HepG2 (cell line): ENCODE results near the gene SMIM36. TPM values are rescaled to one million over a fixed set of nuclear protein-coding genes. Genes with fewer than 3 reads are reported as not detected.

ENCODE experiments used
- EHMT2 ChIP-seq: fragments of 200-600 bp; sonication (generic); IDR thresholded peaks from 2 replicates; pipeline ENCODE4 v1.7.0; 2017; ENCODE audit warnings: antibody characterized with exemption, low read depth, low read length, borderline replicate concordance
- ISL2 ChIP-seq: sonication (generic); formaldehyde crosslinking; IDR thresholded peaks from 2 replicates; pipeline ENCODE4 v1.5.0; 2020; ENCODE audit warnings: missing genetic modification reagents
- KDM5B ChIP-seq: sonication (generic); formaldehyde crosslinking; IDR thresholded peaks from 2 replicates; pipeline ENCODE4 v1.4.0; 2020; ENCODE audit warnings: missing genetic modification reagents, mild to moderate bottlenecking, borderline replicate concordance
- KLF13 ChIP-seq: sonication (generic); formaldehyde crosslinking; IDR thresholded peaks from 2 replicates; pipeline ENCODE4 v1.4.0; 2020; ENCODE audit warnings: mild to moderate bottlenecking, missing genetic modification reagents
- KMT2A ChIP-seq: sonication (generic); formaldehyde crosslinking; IDR thresholded peaks from 2 replicates; pipeline ENCODE4 v1.4.0; 2020; ENCODE audit warnings: missing genetic modification reagents
- LCORL ChIP-seq, 2 experiments: fragments of 450-650 bp in 1 of 2; sonication (generic) in 1 of 2; formaldehyde crosslinking in 1 of 2; IDR thresholded peaks; 2 replicates each; pipeline versions ENCODE4 v1.5.0 to v1.6.1; 2017 to 2020; ENCODE audit warnings: antibody characterized with exemption in 1 of 2, missing genetic modification reagents in 1 of 2
- POLR2AphosphoS2 ChIP-seq: IDR thresholded peaks from 2 replicates; pipeline ENCODE4 v1.6.1; 2011; ENCODE audit warnings: low read depth, low read length, improper control_type of control experiment
- TOE1 ChIP-seq: sonication (generic); formaldehyde crosslinking; IDR thresholded peaks from 2 replicates; pipeline ENCODE4 v1.4.0; 2020; ENCODE audit warnings: mild to moderate bottlenecking, missing genetic modification reagents
- ZFP36 ChIP-seq: fragments of 150-350 bp; IDR thresholded peaks from 2 replicates; pipeline ENCODE4 v1.6.1; 2018; ENCODE audit warnings: borderline replicate concordance, low read length, low read depth; ENCODE audit not compliant: partially characterized antibody
- ZNF44 ChIP-seq: sonication (generic); formaldehyde crosslinking; IDR thresholded peaks from 2 replicates; pipeline ENCODE4 v1.5.1; 2020; ENCODE audit warnings: mild to moderate bottlenecking, missing genetic modification reagents
- ZNF549 ChIP-seq: sonication (generic); formaldehyde crosslinking; IDR thresholded peaks from 2 replicates; pipeline ENCODE4 v1.5.0; 2020; ENCODE audit warnings: missing genetic modification reagents
- ZNF557 ChIP-seq: sonication (generic); formaldehyde crosslinking; IDR thresholded peaks from 2 replicates; pipeline ENCODE4 v1.4.0; 2020; ENCODE audit warnings: missing genetic modification reagents
- ZNF782 ChIP-seq: sonication (generic); formaldehyde crosslinking; IDR thresholded peaks from 2 replicates; pipeline ENCODE4 v1.4.0; 2020; ENCODE audit warnings: missing genetic modification reagents, mild to moderate bottlenecking, borderline replicate concordance
- ZNF83 ChIP-seq: sonication (generic); formaldehyde crosslinking; IDR thresholded peaks from 2 replicates; pipeline ENCODE4 v1.4.0; 2020; ENCODE audit warnings: missing genetic modification reagents, mild to moderate bottlenecking, borderline replicate concordance
- polyA plus RNA-seq, 8 experiments: library from polyadenylated mRNA; depleted of rRNA in 3 of 8; stranded (reverse) in 7 of 8; unstranded in 1 of 8; fragments of >200 nt; fragmentation: Illumina TruSeq in 4 of 8; extraction: Trizol in 4 of 8; gene quantifications; 2 replicates each; pipeline versions ENCODE4 v1.2.1 to v1.2.3, GENCODE V29; 2011 to 2016; ENCODE audit warnings: low read depth in 4 of 8, missing spikeins in 1 of 8, mixed read lengths in 1 of 8; ENCODE audit not compliant: insufficient read depth in 1 of 8
- total RNA-seq, 5 experiments: library from RNA; depleted of rRNA; stranded (reverse); fragments of >200 nt; fragmentation: Illumina TruSeq; extraction: Trizol; gene quantifications; 2 replicates each; pipeline ENCODE4 v1.2.3, GENCODE V29; 2016; ENCODE audit warnings: low read depth in 1 of 5
- TF ChIP-seq, protein P1 (sequence below): sonication (generic); formaldehyde crosslinking; IDR thresholded peaks from 2 replicates; pipeline ENCODE4 v1.4.0; 2020; ENCODE audit warnings: missing genetic modification reagents
- TF ChIP-seq, protein P2 (sequence below): sonication (generic); formaldehyde crosslinking; IDR thresholded peaks from 2 replicates; pipeline ENCODE4 v1.4.0; 2020; ENCODE audit warnings: missing genetic modification reagents
- TF ChIP-seq, protein P3 (sequence below): sonication (generic); formaldehyde crosslinking; IDR thresholded peaks from 2 replicates; pipeline ENCODE4 v1.8.1; 2023; ENCODE audit warnings: mild to moderate bottlenecking, missing genetic modification reagents
- TF ChIP-seq, protein P4 (sequence below): IDR thresholded peaks from 2 replicates; pipeline ENCODE4 v1.6.1; 2018; ENCODE audit warnings: missing genetic modification reagents
- TF ChIP-seq, protein P5 (sequence below): sonication (generic); formaldehyde crosslinking; IDR thresholded peaks from 2 replicates; pipeline ENCODE4 v1.9.0; 2021; ENCODE audit warnings: missing genetic modification reagents, mild to moderate bottlenecking, borderline replicate concordance

The SMIM36 gene
- total and polyA plus RNA-seq, 2 of the 13 experiments (the other 11 are each of a cell fraction or from before 2014, with no cell fraction given), result not detected

DNA sequence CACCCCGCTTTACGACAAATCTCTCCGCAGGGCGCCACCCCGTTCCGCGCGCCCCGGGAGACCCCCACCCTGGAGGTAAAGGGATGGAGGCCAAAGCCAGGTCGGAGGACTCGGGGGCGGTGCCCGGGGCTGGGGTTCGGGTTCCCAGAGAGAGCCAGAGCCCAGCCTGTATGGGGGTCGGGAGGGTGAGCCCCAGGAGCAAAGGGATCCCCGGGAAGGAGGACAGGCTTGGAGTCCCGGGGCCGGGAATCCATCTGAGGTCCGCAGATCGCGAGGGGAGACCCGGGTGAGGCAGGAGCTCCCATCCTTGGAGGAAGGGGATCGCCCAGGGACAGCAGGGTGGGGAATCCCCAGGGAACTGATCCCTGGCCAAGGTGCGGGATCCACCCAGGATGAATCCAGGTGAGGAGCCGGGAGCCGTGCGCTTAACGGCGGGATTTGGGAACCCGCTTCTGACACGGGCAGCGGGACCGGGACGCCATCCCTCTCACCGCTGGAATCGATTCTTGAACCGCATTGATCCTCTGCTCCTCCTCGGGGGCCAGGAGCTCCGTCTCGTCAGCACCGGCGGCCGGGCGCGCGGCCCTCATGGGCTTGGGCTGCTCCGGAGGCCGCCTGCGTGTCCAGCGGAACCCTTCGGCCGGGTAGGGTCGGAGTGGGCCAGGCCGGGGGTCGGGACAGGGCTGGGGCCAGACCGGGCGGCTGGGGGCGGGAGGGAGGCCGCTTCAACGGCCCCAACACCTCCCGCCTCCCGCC lies 89.9 kb downstream of the SMIM36 start, which contains the start of gene MMD (continued):
- TF ChIP-seq ZNF44 (no peak), ZNF782 (CRISPR knock-in tag) (0 out of 2 replicates have a peak, but pooled peaks have one; percentile 15), ISL2 (CRISPR knock-in tag) (0 out of 2 replicates have a peak, but pooled peaks have one; percentile 9), ZNF557 (CRISPR knock-in tag) (no peak), KDM5B (CRISPR knock-in tag) (peak; percentile 85), ZNF549 (CRISPR knock-in tag) (no peak), KMT2A (CRISPR knock-in tag) (no peak), EHMT2 (no peak), ZNF83 (CRISPR knock-in tag) (peak; percentile 34), TOE1 (CRISPR knock-in tag) (no peak), LCORL (IDR thresholded peaks at IDR 0.05) (no peak), LCORL (CRISPR knock-in tag; IDR thresholded peaks at IDR 0.05) (peak; percentile 70), KLF13 (CRISPR knock-in tag) (no peak), ZFP36 (no peak), POLR2AphosphoS2 (no peak)
- TF ChIP-seq, protein P1, sequence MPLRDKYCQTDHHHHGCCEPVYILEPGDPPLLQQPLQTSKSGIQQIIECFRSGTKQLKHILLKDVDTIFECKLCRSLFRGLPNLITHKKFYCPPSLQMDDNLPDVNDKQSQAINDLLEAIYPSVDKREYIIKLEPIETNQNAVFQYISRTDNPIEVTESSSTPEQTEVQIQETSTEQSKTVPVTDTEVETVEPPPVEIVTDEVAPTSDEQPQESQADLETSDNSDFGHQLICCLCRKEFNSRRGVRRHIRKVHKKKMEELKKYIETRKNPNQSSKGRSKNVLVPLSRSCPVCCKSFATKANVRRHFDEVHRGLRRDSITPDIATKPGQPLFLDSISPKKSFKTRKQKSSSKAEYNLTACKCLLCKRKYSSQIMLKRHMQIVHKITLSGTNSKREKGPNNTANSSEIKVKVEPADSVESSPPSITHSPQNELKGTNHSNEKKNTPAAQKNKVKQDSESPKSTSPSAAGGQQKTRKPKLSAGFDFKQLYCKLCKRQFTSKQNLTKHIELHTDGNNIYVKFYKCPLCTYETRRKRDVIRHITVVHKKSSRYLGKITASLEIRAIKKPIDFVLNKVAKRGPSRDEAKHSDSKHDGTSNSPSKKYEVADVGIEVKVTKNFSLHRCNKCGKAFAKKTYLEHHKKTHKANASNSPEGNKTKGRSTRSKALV (CRISPR knock-in tag), result no peak
- TF ChIP-seq, protein P2, sequence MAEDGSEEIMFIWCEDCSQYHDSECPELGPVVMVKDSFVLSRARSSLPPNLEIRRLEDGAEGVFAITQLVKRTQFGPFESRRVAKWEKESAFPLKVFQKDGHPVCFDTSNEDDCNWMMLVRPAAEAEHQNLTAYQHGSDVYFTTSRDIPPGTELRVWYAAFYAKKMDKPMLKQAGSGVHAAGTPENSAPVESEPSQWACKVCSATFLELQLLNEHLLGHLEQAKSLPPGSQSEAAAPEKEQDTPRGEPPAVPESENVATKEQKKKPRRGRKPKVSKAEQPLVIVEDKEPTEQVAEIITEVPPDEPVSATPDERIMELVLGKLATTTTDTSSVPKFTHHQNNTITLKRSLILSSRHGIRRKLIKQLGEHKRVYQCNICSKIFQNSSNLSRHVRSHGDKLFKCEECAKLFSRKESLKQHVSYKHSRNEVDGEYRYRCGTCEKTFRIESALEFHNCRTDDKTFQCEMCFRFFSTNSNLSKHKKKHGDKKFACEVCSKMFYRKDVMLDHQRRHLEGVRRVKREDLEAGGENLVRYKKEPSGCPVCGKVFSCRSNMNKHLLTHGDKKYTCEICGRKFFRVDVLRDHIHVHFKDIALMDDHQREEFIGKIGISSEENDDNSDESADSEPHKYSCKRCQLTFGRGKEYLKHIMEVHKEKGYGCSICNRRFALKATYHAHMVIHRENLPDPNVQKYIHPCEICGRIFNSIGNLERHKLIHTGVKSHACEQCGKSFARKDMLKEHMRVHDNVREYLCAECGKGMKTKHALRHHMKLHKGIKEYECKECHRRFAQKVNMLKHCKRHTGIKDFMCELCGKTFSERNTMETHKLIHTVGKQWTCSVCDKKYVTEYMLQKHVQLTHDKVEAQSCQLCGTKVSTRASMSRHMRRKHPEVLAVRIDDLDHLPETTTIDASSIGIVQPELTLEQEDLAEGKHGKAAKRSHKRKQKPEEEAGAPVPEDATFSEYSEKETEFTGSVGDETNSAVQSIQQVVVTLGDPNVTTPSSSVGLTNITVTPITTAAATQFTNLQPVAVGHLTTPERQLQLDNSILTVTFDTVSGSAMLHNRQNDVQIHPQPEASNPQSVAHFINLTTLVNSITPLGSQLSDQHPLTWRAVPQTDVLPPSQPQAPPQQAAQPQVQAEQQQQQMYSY (CRISPR knock-in tag), result peak; percentile 41; the same call in 1 of the 2 replicates
- TF ChIP-seq, protein P3, sequence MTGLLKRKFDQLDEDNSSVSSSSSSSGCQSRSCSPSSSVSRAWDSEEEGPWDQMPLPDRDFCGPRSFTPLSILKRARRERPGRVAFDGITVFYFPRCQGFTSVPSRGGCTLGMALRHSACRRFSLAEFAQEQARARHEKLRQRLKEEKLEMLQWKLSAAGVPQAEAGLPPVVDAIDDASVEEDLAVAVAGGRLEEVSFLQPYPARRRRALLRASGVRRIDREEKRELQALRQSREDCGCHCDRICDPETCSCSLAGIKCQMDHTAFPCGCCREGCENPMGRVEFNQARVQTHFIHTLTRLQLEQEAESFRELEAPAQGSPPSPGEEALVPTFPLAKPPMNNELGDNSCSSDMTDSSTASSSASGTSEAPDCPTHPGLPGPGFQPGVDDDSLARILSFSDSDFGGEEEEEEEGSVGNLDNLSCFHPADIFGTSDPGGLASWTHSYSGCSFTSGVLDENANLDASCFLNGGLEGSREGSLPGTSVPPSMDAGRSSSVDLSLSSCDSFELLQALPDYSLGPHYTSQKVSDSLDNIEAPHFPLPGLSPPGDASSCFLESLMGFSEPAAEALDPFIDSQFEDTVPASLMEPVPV (CRISPR knock-in tag), result peak; percentile 88; the same call in 1 of the 2 replicates
- TF ChIP-seq, protein P4, sequence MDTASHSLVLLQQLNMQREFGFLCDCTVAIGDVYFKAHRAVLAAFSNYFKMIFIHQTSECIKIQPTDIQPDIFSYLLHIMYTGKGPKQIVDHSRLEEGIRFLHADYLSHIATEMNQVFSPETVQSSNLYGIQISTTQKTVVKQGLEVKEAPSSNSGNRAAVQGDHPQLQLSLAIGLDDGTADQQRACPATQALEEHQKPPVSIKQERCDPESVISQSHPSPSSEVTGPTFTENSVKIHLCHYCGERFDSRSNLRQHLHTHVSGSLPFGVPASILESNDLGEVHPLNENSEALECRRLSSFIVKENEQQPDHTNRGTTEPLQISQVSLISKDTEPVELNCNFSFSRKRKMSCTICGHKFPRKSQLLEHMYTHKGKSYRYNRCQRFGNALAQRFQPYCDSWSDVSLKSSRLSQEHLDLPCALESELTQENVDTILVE (CRISPR knock-in tag), result no peak; the same call in 1 of the 2 replicates
- TF ChIP-seq, protein P5, sequence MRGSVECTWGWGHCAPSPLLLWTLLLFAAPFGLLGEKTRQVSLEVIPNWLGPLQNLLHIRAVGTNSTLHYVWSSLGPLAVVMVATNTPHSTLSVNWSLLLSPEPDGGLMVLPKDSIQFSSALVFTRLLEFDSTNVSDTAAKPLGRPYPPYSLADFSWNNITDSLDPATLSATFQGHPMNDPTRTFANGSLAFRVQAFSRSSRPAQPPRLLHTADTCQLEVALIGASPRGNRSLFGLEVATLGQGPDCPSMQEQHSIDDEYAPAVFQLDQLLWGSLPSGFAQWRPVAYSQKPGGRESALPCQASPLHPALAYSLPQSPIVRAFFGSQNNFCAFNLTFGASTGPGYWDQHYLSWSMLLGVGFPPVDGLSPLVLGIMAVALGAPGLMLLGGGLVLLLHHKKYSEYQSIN (CRISPR knock-in tag), result no peak
